Tibial nerve (tissue), 4 donors: ENCODE data around the gene TMEM217. TPM values are rescaled to one million over a fixed set of nuclear protein-coding genes. Genes with fewer than 3 reads are reported as not detected.
A peak's percentile ranks its signal among the peaks of the same experiment; 100 is the strongest.

ENCODE experiments used
- DNase-seq, 2 donors: peaks; one replicate each; pipeline ENCODE4 v3.0.0-alpha.2; 2019; ENCODE audit warnings: low spot score in 2 of 2
- H3K27ac ChIP-seq, 4 donors: fragments of 200-600 bp; sonication (generic) in 3 of 4; one replicate each; pipeline ENCODE4 v1.5.1; 2017 to 2019; ENCODE audit warnings: mild to moderate bottlenecking in 1 of 4
- H3K27me3 ChIP-seq, 2 donors: fragments of 200-600 bp; sonication (generic) in 1 of 2; one replicate each; pipeline versions ENCODE4 v1.5.1 to v1.6.0; 2017 to 2019
- H3K36me3 ChIP-seq, 3 donors: fragments of 200-600 bp; sonication (generic); one replicate each; pipeline ENCODE4 v1.5.1; 2018 to 2019
- H3K4me1 ChIP-seq, 4 donors: fragments of 200-600 bp; sonication (generic) in 3 of 4; one replicate each; pipeline ENCODE4 v1.5.1; 2017 to 2019
- H3K4me3 ChIP-seq, 4 donors: fragments of 200-600 bp; sonication (generic) in 3 of 4; one replicate each; pipeline ENCODE4 v1.5.1; 2017 to 2019; ENCODE audit warnings: mild to moderate bottlenecking in 1 of 4, moderate library complexity in 1 of 4
- H3K9me3 ChIP-seq, 4 donors: fragments of 200-600 bp; sonication (generic) in 3 of 4; one replicate each; pipeline ENCODE4 v1.5.1; 2017 to 2019
- EP300 ChIP-seq, 2 donors: sonication (generic); formaldehyde crosslinking; IDR thresholded peaks; one replicate each; pipeline ENCODE4 v1.6.1; 2017; ENCODE audit warnings: antibody characterized with exemption in 2 of 2, mild to moderate bottlenecking in 1 of 2
- POLR2A ChIP-seq, 2 donors: fragments of 450-650 bp; IDR thresholded peaks; one replicate each; pipeline ENCODE4 v1.6.1; 2017; ENCODE audit warnings: antibody characterized with exemption in 2 of 2, mild to moderate bottlenecking in 2 of 2, moderate library complexity in 2 of 2
- WGBS, 2 donors: methylation state at CpG; one replicate each; pipeline ENCODE4 v1.1.5; 2018; 5-methylcytosine and 5-hydroxymethylcytosine counted together
- total RNA-seq, 4 donors: library from RNA; depleted of rRNA; stranded (reverse); fragments of >200 nt; gene quantifications; one replicate each; pipeline ENCODE4 v1.1.0, GENCODE V29; 2016
- TF ChIP-seq, protein P1 (sequence below), 5 experiments: fragments of 200-600 bp in 3 of 5; fragments of 450-650 bp in 2 of 5; sonication (generic) in 3 of 5; IDR thresholded peaks; one replicate each; pipeline ENCODE4 v1.5.1; 2016 to 2019; ENCODE audit warnings: antibody characterized with exemption in 5 of 5, mild to moderate bottlenecking in 3 of 5, moderate library complexity in 2 of 5

The TMEM217 gene
- total RNA-seq, 4 donors from 2014 or later, result 0.39 to 1.2 TPM; not detected in 2

DNA sequence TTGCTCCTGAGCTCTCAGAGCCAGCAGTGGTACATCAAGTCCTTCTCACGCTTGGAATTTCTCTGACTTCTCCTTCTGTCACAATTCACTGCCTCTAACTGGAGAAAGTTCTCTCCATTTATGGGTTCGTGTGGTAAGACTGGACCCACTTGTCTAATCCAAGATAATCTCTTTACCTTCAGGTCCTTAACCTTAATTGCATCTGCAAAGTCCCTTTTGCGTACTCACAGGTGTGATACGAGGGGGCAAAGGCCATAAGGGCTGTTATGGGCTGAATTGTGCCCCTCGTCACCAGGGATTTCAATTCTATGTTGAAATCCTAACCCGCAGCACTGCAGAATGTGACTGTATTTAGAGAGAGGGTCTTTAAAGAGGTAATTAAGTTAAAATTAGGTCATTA, 27.8 kb downstream of the TMEM217 start:
- no peaks in the 10 kb centered on the region for H3K36me3 ChIP-seq
- TF ChIP-seq, protein P1, sequence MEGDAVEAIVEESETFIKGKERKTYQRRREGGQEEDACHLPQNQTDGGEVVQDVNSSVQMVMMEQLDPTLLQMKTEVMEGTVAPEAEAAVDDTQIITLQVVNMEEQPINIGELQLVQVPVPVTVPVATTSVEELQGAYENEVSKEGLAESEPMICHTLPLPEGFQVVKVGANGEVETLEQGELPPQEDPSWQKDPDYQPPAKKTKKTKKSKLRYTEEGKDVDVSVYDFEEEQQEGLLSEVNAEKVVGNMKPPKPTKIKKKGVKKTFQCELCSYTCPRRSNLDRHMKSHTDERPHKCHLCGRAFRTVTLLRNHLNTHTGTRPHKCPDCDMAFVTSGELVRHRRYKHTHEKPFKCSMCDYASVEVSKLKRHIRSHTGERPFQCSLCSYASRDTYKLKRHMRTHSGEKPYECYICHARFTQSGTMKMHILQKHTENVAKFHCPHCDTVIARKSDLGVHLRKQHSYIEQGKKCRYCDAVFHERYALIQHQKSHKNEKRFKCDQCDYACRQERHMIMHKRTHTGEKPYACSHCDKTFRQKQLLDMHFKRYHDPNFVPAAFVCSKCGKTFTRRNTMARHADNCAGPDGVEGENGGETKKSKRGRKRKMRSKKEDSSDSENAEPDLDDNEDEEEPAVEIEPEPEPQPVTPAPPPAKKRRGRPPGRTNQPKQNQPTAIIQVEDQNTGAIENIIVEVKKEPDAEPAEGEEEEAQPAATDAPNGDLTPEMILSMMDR (IDR thresholded peaks at IDR 0.05), result no peak
- TF ChIP-seq EP300 (IDR thresholded peaks at IDR 0.05), result no peak
- no peak for TF ChIP-seq POLR2A (IDR thresholded peaks at IDR 0.05)
- H3K9me3 ChIP-seq, result no peaks in the 10 kb centered on the region
- no peak overlapping the region for H3K27ac ChIP-seq
- 88 to 89% methylated on average over 6 of the region's 6 CpGs for WGBS, 2 donors
- no peak overlapping the region for H3K4me3 ChIP-seq
- H3K4me1 ChIP-seq, result no peaks in the 10 kb centered on the region
- no peak for DNase-seq
- no peaks in the 10 kb centered on the region for H3K27me3 ChIP-seq

DNA sequence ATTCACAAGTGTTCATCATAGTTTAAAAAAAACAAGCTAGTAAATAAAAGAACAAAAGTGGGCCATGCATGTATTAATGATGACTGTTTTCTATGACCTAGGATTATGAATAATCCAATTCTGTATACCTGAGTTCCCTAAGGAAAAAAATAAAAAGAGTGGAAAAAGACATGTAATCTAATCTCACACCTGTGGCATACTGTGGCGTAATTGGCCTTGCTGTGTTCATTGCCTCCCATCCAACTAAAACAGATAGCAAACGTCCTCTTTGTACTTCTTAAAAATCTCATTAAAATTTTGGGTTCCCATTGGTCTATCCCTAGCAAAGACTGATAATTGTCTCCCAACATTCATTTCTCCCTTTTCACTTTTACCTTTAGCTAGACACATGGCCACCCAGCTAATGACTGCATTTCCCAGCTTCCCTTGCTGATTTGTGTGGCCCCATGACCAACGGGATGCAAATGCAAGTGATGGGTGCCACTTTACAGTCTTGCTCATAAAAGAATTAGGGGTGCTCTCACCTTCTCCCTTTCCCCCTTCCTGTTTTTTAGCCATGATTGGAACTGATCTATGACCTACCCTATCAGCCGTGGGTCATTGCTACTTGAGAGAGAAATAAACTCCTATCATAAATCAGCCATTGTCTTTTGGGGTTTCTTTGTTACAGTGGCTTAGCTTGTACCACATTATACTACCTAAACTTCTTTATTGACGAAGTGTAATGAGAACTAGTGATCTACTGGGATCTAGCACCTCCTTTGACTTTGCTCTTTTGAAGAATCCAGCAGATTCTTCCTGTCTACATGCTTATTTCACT, 32.4 kb downstream of the TMEM217 start:
- Histone ChIP-seq H3K4me1 (peaks cover 0 to 14% (median 4%) of the 10 kb centered on the region in 4 donors), H3K4me3 (no peak overlapping the region), H3K36me3 (no peaks in the 10 kb centered on the region), H3K27ac (no peak overlapping the region), H3K9me3 (no peaks in the 10 kb centered on the region), H3K27me3 (peaks cover 0 to 7% of the 10 kb centered on the region in 2 donors)
- WGBS, 2 donors, result 71 to 73% methylated on average over 5 of the region's 5 CpGs
- TF ChIP-seq POLR2A (IDR thresholded peaks at IDR 0.05), result no peak
- no peak for TF ChIP-seq EP300 (IDR thresholded peaks at IDR 0.05)
- TF ChIP-seq, protein P1 (IDR thresholded peaks at IDR 0.05), result no peak
- no peak for DNase-seq

DNA sequence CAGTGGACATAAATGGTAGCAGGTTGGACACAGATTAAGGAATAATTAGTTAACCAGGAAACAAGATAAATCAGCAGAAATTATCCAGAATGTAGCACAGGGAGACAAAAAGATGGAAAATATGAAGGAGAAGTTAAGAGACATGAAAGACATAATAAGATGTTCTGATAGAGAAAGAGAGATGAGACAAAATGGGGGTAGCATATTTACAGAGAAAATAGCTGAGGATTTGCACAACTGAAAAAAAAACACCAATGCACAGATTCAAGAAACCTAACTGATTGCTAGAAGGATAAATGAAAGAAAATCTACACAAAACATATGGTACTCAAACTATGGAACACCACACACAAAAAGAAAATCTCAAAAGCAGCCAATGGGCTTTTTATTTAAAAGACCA, 35.0 kb downstream of the TMEM217 start:
- peaks cover 0 to 14% (median 4%) of the 10 kb centered on the region in 4 donors for H3K4me1 ChIP-seq
- TF ChIP-seq POLR2A (IDR thresholded peaks at IDR 0.05) (no peak), EP300 (IDR thresholded peaks at IDR 0.05) (no peak)
- TF ChIP-seq, protein P1 (IDR thresholded peaks at IDR 0.05), result no peak
- H3K27ac ChIP-seq, result no peak overlapping the region
- H3K4me3 ChIP-seq, result peak overlapping the region in 3 of 4 donors; percentile 34 to 65 (median 51)
- no peak for DNase-seq
- no peaks in the 10 kb centered on the region for H3K9me3 ChIP-seq
- peaks cover 0 to 7% of the 10 kb centered on the region in 2 donors for H3K27me3 ChIP-seq
- no peaks in the 10 kb centered on the region for H3K36me3 ChIP-seq

DNA sequence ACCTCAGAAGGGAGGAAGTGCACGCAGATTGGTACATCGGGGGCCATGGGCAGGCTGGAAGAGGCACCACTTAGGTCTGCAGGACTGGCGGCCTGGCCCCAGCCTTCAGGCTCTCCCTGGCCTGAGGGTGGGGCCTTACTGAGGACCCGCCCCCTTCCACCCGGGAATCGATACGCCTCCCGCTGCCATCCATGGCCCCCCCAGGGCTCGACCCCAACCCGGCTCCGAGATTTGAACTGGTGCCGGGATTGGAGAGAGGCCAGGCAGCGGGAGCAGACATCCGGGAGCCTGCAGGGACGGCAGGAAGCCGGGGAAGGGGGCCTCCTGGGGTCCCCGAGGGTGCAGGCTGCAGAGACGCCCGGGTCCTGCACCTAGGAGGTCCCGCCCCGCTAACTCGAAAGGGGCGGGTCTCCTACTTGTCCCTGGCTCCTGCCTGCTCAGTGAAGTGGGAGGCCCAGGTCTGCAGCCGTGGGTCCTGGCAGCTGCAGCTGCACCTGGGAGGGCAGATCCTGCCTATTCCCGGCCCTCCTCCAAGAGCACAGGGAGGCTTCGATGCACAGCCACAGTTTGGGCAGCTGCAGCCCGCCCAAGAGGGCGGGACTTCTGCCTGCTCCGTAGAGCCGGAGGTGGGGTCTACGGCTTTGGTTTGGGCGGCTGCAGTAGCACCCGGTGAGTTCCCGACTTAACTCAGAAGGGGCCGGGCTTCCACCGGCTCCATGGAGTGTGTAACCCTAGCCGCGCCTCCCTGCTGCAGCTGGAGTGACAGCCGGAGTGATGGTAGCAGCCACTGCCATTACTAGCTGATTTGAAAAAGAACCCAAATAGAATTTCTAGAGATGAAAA, 35.6 kb downstream of the TMEM217 start:
- peaks cover 0 to 7% of the 10 kb centered on the region in 2 donors for H3K27me3 ChIP-seq
- H3K9me3 ChIP-seq, result no peaks in the 10 kb centered on the region
- 1 to 2% methylated on average over 25 to 39 of the region's 39 CpGs for WGBS, 2 donors
- H3K27ac ChIP-seq, result peak overlapping the region in 1 of 4 donors; percentile 7
- H3K4me3 ChIP-seq, result peak overlapping the region; percentile 34 to 65 (median 44)
- peaks cover 0 to 14% (median 4%) of the 10 kb centered on the region in 4 donors for H3K4me1 ChIP-seq
- no peak for DNase-seq
- H3K36me3 ChIP-seq, result no peaks in the 10 kb centered on the region
- no peak for TF ChIP-seq POLR2A (IDR thresholded peaks at IDR 0.05)
- TF ChIP-seq, protein P1 (IDR thresholded peaks at IDR 0.05), result no peak
- TF ChIP-seq EP300 (IDR thresholded peaks at IDR 0.05), result no peak
